Ishikawa (cell line): ENCODE results near the gene SLC18A2.

Experiments used
- CEBPB ChIP-seq: IDR thresholded peaks from 2 replicates; pipeline ENCODE4 v1.6.1; 2012
- CREB1 ChIP-seq: IDR thresholded peaks from 2 replicates; pipeline ENCODE4 v1.6.1; 2012; ENCODE audit warnings: low read depth
- EGR1 ChIP-seq: IDR thresholded peaks from 2 replicates; pipeline ENCODE4 v1.6.1; 2012
- EP300 ChIP-seq: IDR thresholded peaks from 2 replicates; pipeline ENCODE4 v1.6.1; 2012; ENCODE audit warnings: borderline replicate concordance
- FOXM1 ChIP-seq: IDR thresholded peaks from 2 replicates; pipeline ENCODE4 v1.6.1; 2012; ENCODE audit warnings: low read depth, borderline replicate concordance
- MAX ChIP-seq: IDR thresholded peaks from 2 replicates; pipeline ENCODE4 v1.6.1; 2012
- NFIC ChIP-seq: IDR thresholded peaks from 2 replicates; pipeline ENCODE4 v1.6.1; 2012
- RAD21 ChIP-seq: IDR thresholded peaks from 2 replicates; pipeline ENCODE4 v1.6.1; 2012; ENCODE audit warnings: low read depth
- REST ChIP-seq: IDR thresholded peaks from 2 replicates; pipeline ENCODE4 v1.6.1; 2012; ENCODE audit warnings: low read depth, mild to moderate bottlenecking
- TAF1 ChIP-seq: IDR thresholded peaks from 2 replicates; pipeline ENCODE4 v1.6.1; 2012; ENCODE audit warnings: low read depth, mild to moderate bottlenecking
- TCF12 ChIP-seq: IDR thresholded peaks from 2 replicates; pipeline ENCODE4 v1.6.1; 2012; ENCODE audit warnings: low read depth
- TEAD4 ChIP-seq: IDR thresholded peaks from 2 replicates; pipeline ENCODE4 v1.6.1; 2012
- USF1 ChIP-seq: IDR thresholded peaks from 2 replicates; pipeline ENCODE4 v1.6.1; 2012
- YY1 ChIP-seq: IDR thresholded peaks from 2 replicates; pipeline ENCODE4 v1.6.1; 2012; ENCODE audit warnings: low read depth
- ZBTB7A ChIP-seq: IDR thresholded peaks from 2 replicates; pipeline ENCODE4 v1.6.1; 2012; ENCODE audit warnings: low read depth

The SLC18A2 gene

GRCh38 chr10:117262291-117262902 lies 21.5 kb downstream of the SLC18A2 start:
- no peak for TF ChIP-seq EP300
- no peak for TF ChIP-seq ZBTB7A
- TF ChIP-seq TAF1, result no peak
- TF ChIP-seq CEBPB, result no peak
- TF ChIP-seq RAD21, result no peak
- no peak for TF ChIP-seq MAX
- TF ChIP-seq TCF12, result no peak
- no peak for TF ChIP-seq USF1
- TF ChIP-seq NFIC, result no peak
- no peak for TF ChIP-seq REST
- no peak for TF ChIP-seq EGR1
- no peak for TF ChIP-seq TEAD4
- no peak for TF ChIP-seq YY1
- no peak for TF ChIP-seq FOXM1
- TF ChIP-seq CREB1, result no peak

- no peak for TF ChIP-seq RAD21
- TF ChIP-seq YY1, result no peak
These were observed 22.0 kb downstream of the SLC18A2 start for GRCh38 chr10:117262903-117263293.

GRCh38 chr10:117264782-117265181 lies 23.9 kb downstream of the SLC18A2 start:
- TF ChIP-seq YY1, result no peak
- no peak for TF ChIP-seq TAF1
- no peak for TF ChIP-seq RAD21
- no peak for TF ChIP-seq ZBTB7A
- no peak for TF ChIP-seq CEBPB
- no peak for TF ChIP-seq FOXM1
- TF ChIP-seq NFIC, result no peak
- TF ChIP-seq TCF12, result no peak
- TF ChIP-seq TEAD4, result no peak
- TF ChIP-seq CREB1, result no peak
- no peak for TF ChIP-seq REST
- TF ChIP-seq EP300, result no peak
- TF ChIP-seq EGR1, result no peak
- no peak for TF ChIP-seq USF1
- no peak for TF ChIP-seq MAX

GRCh38 chr10:117266400-117266799 lies 25.5 kb downstream of the SLC18A2 start:
- TF ChIP-seq EP300 (no peak), MAX (no peak), CEBPB (no peak), TEAD4 (no peak), TAF1 (no peak), RAD21 (no peak), REST (no peak), EGR1 (no peak), YY1 (no peak), CREB1 (no peak)
